RWPE2 (cell line): ENCODE results near the gene C11orf98.
"Not testable (repeated sequence)": the region's sequence is repeated elsewhere in the genome, so short reads cannot be mapped to it uniquely, and the experiment has no call there.

Experiments used
- ATAC-seq: fragments of 200-7000 bp; cut with Tn5 transposase; 3 replicates; pipeline ENCODE4 v1.9.1; 2021; ENCODE audit warnings: low read depth
- DNase-seq: peaks from one replicate; pipeline ENCODE4 v3.0.0-alpha.2; 2020; ENCODE audit warnings: low spot score
- H3K27ac ChIP-seq: fragments of 450-650 bp; 2 replicates; pipeline ENCODE4 v1.5.1; 2017; ENCODE audit warnings: mild to moderate bottlenecking; ENCODE audit not compliant: poor library complexity, severe bottlenecking
- H3K27me3 ChIP-seq: fragments of 250-450 bp; sonication (Bioruptor Pico); 2 replicates; pipeline ENCODE4 v1.5.1; 2021; ENCODE audit warnings: mild to moderate bottlenecking, moderate library complexity; ENCODE audit not compliant: insufficient read depth, poor library complexity, severe bottlenecking
- H3K36me3 ChIP-seq: fragments of 250-450 bp; sonication (Bioruptor Pico); 2 replicates; pipeline ENCODE4 v1.5.1; 2020; ENCODE audit warnings: low read depth, mild to moderate bottlenecking, moderate library complexity
- H3K4me1 ChIP-seq: fragments of 250-450 bp; sonication (Bioruptor Pico); 2 replicates; pipeline ENCODE4 v1.5.1; 2021; ENCODE audit warnings: mild to moderate bottlenecking, moderate library complexity; ENCODE audit not compliant: insufficient read depth, poor library complexity, severe bottlenecking
- H3K4me3 ChIP-seq: fragments of 250-450 bp; sonication (Bioruptor Pico); 2 replicates; pipeline ENCODE4 v1.5.1; 2021; ENCODE audit warnings: mild to moderate bottlenecking, moderate library complexity; ENCODE audit not compliant: severe bottlenecking
- H3K9me3 ChIP-seq: fragments of 250-450 bp; sonication (Bioruptor Pico); 2 replicates; pipeline ENCODE4 v1.5.1; 2021; ENCODE audit warnings: mild to moderate bottlenecking, moderate library complexity; ENCODE audit not compliant: severe bottlenecking
- TF ChIP-seq, protein P1 (sequence below): fragments of 450-650 bp; IDR thresholded peaks from one replicate; pipeline ENCODE4 v1.5.1; 2017; ENCODE audit warnings: mild to moderate bottlenecking, moderate library complexity; ENCODE audit not compliant: poor library complexity, severe bottlenecking

Gene C11orf98

DNA sequence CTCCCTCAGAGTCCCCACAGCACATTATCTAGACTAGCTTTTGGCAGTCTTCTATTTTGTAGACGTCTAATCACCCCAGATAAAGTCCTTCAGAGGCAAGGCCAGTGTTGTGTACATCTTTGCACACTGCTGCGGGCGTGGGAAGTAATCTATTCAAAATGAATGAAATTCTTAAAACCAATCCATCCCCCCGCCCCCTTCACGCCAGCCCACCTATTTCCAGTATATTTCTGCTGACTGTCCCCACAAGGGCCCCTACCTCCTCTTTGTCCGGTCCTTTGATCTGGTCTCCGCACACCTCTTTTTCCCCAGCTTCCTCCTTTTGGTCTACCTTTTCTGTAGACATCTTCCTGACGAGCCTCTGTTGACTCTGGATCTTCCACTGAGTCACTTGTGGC, 41.8 kb upstream of the C11orf98 start:
- H3K4me1 ChIP-seq: peaks cover 2% of the 10 kb centered on the region
- H3K27ac ChIP-seq: peak overlapping the region; percentile 44

DNA sequence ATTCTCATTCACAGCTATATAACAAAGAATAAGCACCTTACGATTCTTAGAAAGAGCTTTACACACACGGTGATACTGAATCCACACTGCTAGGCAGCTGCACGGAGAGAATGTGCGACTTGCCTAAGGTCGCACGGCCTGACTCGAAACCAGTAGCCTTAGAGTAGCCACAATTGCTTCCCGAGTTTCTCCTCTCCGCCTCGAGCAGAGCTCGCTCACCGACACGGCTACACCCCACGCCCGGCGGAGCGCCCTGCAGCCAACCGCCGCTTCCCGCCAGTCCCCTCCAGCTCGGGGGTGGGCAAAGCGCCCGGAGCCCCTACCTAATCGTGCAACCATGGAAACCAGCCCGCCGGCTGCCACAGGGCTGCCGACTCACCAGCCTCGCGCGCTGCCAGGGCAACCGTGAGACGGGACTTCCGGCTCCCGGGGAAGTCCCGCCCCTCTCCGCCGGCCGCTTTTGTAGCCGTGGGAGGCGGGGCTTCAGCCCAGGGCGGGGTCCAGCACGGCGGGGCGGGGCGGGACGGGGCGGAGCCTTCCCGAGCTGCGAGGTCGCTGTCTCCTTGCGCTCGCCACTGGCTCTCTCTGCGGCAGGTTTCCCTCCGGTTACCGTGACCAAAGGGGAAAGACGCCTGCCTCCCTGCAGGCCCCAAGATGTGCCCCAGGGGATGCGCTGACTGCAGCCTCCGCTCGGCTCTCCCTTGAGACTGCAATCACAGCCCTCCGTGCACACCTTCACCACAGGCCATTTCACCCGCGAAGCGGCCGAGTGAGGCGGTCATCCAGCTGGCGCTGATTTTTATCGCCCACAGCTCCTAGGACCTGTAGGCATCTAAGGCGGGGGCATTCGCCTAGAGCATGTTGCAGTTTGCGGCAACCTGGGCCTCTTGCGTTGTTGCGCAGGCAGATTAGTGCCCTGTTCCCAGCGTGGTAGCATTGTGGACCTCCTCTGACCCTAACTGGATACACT, 41.2 kb upstream of the C11orf98 start:
- peak overlapping the region; percentile 63 for H3K4me3 ChIP-seq
- no peaks in the 10 kb centered on the region for H3K27me3 ChIP-seq
- H3K36me3 ChIP-seq: peaks cover 20% of the 10 kb centered on the region
- DNase-seq (peak; percentile 93), ATAC-seq (peak; percentile 71)
- H3K9me3 ChIP-seq: no peaks in the 10 kb centered on the region
- TF ChIP-seq, protein P1, sequence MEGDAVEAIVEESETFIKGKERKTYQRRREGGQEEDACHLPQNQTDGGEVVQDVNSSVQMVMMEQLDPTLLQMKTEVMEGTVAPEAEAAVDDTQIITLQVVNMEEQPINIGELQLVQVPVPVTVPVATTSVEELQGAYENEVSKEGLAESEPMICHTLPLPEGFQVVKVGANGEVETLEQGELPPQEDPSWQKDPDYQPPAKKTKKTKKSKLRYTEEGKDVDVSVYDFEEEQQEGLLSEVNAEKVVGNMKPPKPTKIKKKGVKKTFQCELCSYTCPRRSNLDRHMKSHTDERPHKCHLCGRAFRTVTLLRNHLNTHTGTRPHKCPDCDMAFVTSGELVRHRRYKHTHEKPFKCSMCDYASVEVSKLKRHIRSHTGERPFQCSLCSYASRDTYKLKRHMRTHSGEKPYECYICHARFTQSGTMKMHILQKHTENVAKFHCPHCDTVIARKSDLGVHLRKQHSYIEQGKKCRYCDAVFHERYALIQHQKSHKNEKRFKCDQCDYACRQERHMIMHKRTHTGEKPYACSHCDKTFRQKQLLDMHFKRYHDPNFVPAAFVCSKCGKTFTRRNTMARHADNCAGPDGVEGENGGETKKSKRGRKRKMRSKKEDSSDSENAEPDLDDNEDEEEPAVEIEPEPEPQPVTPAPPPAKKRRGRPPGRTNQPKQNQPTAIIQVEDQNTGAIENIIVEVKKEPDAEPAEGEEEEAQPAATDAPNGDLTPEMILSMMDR: no peak
- peak overlapping the region; percentile 44 for H3K27ac ChIP-seq
- peaks cover 2% of the 10 kb centered on the region for H3K4me1 ChIP-seq

More for the DNA sequence above, 41.8 kb upstream of the C11orf98 start:
- Histone ChIP-seq H3K4me3 (no peak overlapping the region), H3K9me3 (no peaks in the 10 kb centered on the region), H3K36me3 (peaks cover 23% of the 10 kb centered on the region), H3K27me3 (no peaks in the 10 kb centered on the region)
- TF ChIP-seq, protein P1: no peak
- ATAC-seq: no peak
- no peak for DNase-seq

DNA sequence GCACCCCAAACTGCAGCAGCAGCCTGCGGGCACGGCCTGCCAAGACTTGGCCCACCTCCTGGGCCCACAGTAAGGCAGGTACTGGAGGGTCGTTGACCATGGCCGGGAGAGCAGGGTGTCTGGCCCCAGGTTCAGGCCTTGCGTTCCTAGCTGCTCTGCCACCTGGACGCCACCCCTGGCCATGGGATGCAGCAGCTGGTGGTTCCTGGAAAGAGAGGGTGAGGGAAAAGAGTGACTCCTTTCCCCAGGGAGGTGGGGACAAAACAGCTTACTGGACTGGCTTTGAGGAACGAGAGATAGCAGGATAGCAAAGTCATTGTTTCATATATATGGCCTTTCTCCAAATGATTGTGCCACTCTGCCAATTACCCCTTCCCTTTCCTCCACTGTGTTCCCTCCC, 40.4 kb upstream of the C11orf98 start:
- H3K4me1 ChIP-seq: peaks cover 2% of the 10 kb centered on the region
- DNase-seq (no peak), ATAC-seq (no peak)
- H3K36me3 ChIP-seq: peaks cover 16% of the 10 kb centered on the region
- peak overlapping the region; percentile 44 for H3K27ac ChIP-seq
- no peaks in the 10 kb centered on the region for H3K9me3 ChIP-seq
- no peaks in the 10 kb centered on the region for H3K27me3 ChIP-seq
- TF ChIP-seq, protein P1: no peak
- H3K4me3 ChIP-seq: peak overlapping the region; percentile 63

DNA sequence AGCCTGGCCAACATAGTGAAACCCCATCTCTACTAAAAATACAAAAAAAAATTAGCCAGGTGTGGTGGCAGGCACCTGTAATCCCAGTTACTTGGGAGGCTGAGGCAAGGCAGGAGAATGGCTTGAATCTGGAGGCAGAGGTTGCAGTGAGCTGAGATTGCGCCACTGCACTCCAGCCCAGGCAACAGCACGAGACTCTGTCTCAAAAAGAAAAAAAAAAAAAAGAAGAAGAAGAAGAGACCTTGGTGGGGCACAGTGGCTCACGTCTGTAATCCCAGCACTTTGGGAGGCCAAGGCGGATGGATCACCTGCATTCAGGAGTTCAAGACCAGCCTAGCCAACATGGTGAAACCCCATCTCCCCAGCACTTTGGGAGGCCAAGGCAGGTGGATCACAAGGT, 38.9 kb upstream of the C11orf98 start:
- not testable (repeated sequence) for DNase-seq, H3K27me3 ChIP-seq, H3K4me3 ChIP-seq, ATAC-seq, H3K9me3 ChIP-seq, H3K27ac ChIP-seq, H3K4me1 ChIP-seq
- peaks cover 15% of the 10 kb centered on the region for H3K36me3 ChIP-seq

- H3K27ac ChIP-seq: no peak overlapping the region
- no peaks in the 10 kb centered on the region for H3K27me3 ChIP-seq
- TF ChIP-seq, protein P1: no peak
- H3K9me3 ChIP-seq: no peaks in the 10 kb centered on the region
- ATAC-seq (no peak), DNase-seq (no peak)
- no peak overlapping the region for H3K4me3 ChIP-seq
- H3K4me1 ChIP-seq: peaks cover 2% of the 10 kb centered on the region
- peaks cover 15% of the 10 kb centered on the region for H3K36me3 ChIP-seq
Observed at GRCh38 chr11:62702246-62702645, 37.2 kb upstream of the C11orf98 start.
